Measurements from ENCODE around the gene FASTK. TPM values are rescaled to one million over a fixed set of nuclear protein-coding genes. Genes with fewer than 3 reads are reported as not detected.

The FASTK gene
- total RNA-seq, 1 donor from 2014 or later: 79.4 TPM

Other genes starting within 250 kb of the FASTK start
- gene AOC1, start 228.3 kb downstream of the FASTK start, total RNA-seq: 0.17 TPM
- 107 TPM for gene KCNH2, start 102.5 kb downstream of the FASTK start, total RNA-seq
- 10.9 TPM for gene NOS3, start 89.8 kb downstream of the FASTK start, total RNA-seq
- gene ATG9B, start 56.3 kb downstream of the FASTK start, total RNA-seq: not detected
- gene ABCB8, start 52.4 kb downstream of the FASTK start, total RNA-seq: 29.7 TPM
- 8.6 TPM for gene ASIC3, start 32.3 kb downstream of the FASTK start, total RNA-seq
- gene CDK5, start 22.9 kb downstream of the FASTK start, total RNA-seq: 8.1 TPM
- 64.1 TPM for gene SLC4A2, start 21.2 kb downstream of the FASTK start, total RNA-seq
- gene TMUB1, start 2.7 kb upstream of the FASTK start, total RNA-seq: 38.7 TPM
- gene AGAP3, start 5.7 kb upstream of the FASTK start, total RNA-seq: 69.7 TPM
- 1.5 TPM for gene GBX1, start 86.9 kb upstream of the FASTK start, total RNA-seq
- gene ASB10, start 106.4 kb upstream of the FASTK start, total RNA-seq: 46.1 TPM
- not detected for gene H2BK1, start 129.7 kb upstream of the FASTK start, total RNA-seq
- 27.6 TPM for gene ABCF2, start 146.4 kb upstream of the FASTK start, total RNA-seq
- 12.1 TPM for gene CHPF2, start 151.7 kb upstream of the FASTK start, total RNA-seq
- gene SMARCD3, start 167.9 kb upstream of the FASTK start, total RNA-seq: 132 TPM

Measured in left ventricle myocardium superior (tissue), 1 donor.